ENCODE data around the gene MAGEA6.
"Not testable (repeated sequence)": the region's sequence is repeated elsewhere in the genome, so short reads cannot be mapped to it uniquely, and the experiment has no call there.

MAGEA6 gene

DNA sequence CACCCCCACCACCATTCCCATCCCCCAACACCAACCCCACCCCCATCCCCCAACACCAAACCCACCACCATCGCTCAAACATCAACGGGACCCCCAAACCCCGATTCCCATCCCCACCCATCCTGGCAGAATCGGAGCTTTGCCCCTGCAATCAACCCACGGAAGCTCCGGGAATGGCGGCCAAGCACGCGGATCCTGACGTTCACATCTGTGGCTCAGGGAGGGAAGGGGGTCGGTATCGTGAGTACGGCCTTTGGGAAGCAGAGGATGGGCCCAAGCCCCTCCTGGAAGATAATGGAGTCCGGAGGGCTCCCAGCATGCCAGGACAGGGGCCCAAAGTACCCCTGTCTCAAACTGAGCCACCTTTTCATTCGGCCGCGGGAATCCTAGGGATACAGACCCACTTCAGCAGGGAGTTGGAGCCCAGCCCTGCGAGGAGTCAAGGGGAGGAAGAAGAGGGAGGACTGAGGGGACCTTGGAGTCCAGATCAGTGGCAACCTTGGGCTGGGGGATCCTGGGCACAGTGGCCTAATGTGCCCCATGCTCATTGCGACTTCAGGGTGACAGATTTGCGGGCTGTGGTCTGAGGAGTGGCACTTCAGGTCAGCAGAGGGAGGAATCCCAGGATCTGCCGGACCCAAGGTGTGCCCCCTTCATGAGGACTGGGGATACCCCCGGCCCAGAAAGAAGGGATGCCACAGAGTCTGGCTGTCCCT, 35.2 kb downstream of the MAGEA6 start:
- DNase-seq (ENCODE audit: low read depth in 2 of 3, low spot score in 2 of 3): not testable (repeated sequence)

GRCh38 chrX:152733261-152733975, 36.1 kb downstream of the MAGEA6 start, which contains the start of the genes CSAG1 and MAGEA12:
Gene CSAG1 (minus strand): TSS chrX:152733721. CDS start chrX:152732460, 1,261 bp downstream.
Gene MAGEA12 (plus strand): TSS chrX:152733757. CDS start chrX:152736162, 2,405 bp downstream.
- DNase-seq (ENCODE audit: low read depth in 2 of 3, low spot score in 2 of 3): no peak

DNA sequence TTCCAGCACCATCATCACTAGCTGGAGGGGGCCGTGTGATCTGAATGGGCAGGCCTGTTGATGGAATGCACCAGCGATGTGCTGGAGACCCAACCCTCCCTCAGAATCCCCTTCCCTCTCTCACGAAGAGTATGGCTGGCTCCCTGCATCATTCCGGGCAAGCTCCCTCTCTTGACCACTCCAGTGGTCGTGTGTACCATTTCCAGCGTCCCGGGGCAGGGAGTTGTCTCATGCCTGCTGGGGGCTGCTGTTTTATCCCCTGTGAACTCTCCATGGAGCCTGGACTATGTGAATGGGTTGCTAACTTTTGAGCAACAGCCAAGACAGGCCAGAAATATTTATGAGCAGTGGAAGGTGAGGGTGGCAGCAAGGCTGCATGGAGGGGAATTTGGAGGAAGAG, 44.1 kb downstream of the MAGEA6 start:
- no peak for DNase-seq (ENCODE audit: low read depth in 2 of 3, low spot score in 2 of 3)

All from activated CD8-positive, alpha-beta memory T cell treated with anti-CD3 and anti-CD28 coated beads for 48 hours (primary cell).